Hematopoietic multipotent progenitor cell treated with erythropoietin and hydrocortisone succinate and interleukin-3 and kit ligand, for 17 days (in vitro differentiated cells): ENCODE results near the gene CCNJL.

Experiments
- DNase-seq: peaks from one replicate; pipeline ENCODE4 v3.0.0-alpha.2; 2015; ENCODE audit warnings: low spot score

Gene CCNJL

DNA sequence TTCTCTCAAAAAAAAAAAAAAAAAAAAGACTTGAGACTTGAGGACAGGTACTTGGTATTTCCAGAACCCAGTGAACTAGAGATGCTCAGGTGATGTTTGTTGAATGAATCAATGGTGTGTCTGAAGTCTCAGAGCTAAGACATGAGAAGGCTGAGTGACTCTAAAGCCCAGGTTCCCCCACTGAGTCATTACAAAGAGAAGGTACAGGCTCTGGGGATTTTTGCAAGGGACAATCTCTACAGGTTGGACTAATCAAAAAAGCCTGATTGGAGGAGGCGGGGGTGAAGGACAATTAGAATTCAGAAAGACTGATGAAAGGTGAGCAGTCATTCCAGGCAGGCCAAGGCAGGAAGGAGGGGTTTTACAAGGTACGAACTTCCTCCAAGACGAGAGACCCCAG, 91.3 kb downstream of the CCNJL start:
- DNase-seq, result no peak

DNA sequence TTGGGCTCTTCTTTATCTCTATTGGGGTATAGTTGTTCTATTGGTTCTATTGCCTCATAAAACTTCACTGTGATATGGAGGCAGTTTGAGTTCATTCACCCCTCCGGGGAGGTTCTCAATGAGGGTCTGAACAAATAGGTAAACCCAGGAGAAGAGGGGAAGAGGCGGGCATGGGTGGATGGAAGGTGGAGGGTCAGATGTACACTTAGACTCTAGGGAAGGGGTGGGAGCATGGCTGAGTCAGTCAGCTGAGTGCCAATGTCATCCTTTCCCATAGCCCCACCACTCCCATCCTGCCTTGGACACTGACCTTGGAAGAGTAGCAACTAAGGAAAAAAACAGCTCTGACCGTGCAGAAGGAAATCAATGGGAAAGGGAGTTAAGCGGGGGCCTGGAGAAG, 93.0 kb downstream of the CCNJL start:
- DNase-seq, result no peak

DNA sequence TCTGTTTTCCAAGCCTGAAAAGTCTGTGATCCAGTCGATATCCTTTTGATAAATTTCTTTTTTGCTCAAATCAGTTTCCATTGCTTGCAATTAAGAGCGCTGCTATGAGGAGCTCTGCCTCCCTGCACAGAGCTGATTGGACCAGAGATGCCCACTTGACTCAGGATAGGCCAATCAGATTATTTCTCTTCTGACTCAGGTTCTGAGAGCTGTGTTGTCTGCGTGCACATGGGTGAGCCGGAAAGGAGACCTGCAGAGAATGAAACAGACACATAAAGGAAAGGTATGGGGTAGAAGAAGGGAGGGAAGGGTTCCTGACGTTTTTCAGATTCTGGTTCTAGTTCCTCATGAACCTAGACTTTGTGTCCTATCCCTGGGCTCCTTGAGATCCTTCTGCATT, 98.8 kb downstream of the CCNJL start:
- no peak for DNase-seq

DNA sequence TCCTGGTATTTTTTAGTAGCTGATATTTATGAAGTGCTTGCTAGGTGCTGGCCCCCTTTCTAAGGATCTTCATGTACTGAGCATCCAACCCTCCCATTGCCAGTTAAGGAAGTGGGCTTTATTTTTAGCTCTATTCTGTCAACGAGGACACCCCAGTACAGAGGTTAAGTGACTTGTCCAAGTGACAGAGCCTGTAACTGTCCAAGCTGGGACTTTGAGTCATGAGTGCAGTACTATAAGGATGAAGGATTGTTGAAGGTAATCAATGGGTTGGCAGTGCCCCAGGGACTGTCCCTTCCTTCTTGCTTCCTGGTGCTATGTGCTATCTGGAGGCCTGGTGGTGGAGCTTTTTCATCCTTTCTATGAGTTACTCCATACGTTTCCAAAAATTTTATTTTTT, 101.0 kb downstream of the CCNJL start:
- no peak for DNase-seq

GRCh38 chr5:160210606-160211005, 101.8 kb downstream of the CCNJL start:
- no peak for DNase-seq

- DNase-seq, result no peak
Measured at GRCh38 chr5:160209917-160210316, 102.4 kb downstream of the CCNJL start.

- no peak for DNase-seq
Measured at GRCh38 chr5:160207061-160207460, 105.3 kb downstream of the CCNJL start.
